Mucosa of stomach (tissue), 1 donor: ENCODE results near the gene RYK.

ENCODE experiments used
- H3K27me3 ChIP-seq: one replicate; pipeline ENCODE4 v1.7.0; 2013; ENCODE audit warnings: mild to moderate bottlenecking, low read length; ENCODE audit not compliant: control insufficient read depth, insufficient read depth
- H3K36me3 ChIP-seq: one replicate; pipeline ENCODE4 v1.7.0; 2013; ENCODE audit warnings: low read length; ENCODE audit not compliant: control insufficient read depth, insufficient read depth
- H3K4me1 ChIP-seq: one replicate; pipeline ENCODE4 v1.7.0; 2013; ENCODE audit warnings: mild to moderate bottlenecking, low read length; ENCODE audit not compliant: control insufficient read depth, insufficient read depth
- H3K4me3 ChIP-seq: one replicate; pipeline ENCODE4 v1.7.0; 2013; ENCODE audit warnings: low read length
- H3K9ac ChIP-seq: one replicate; pipeline ENCODE4 v1.7.0; 2013; ENCODE audit warnings: mild to moderate bottlenecking, low read length, moderate library complexity
- H3K9me3 ChIP-seq: one replicate; pipeline ENCODE4 v1.7.0; 2013; ENCODE audit warnings: mild to moderate bottlenecking, low read length, moderate library complexity; ENCODE audit not compliant: control insufficient read depth
- donor health status: Pancreatic carcinoma.

Gene RYK

DNA sequence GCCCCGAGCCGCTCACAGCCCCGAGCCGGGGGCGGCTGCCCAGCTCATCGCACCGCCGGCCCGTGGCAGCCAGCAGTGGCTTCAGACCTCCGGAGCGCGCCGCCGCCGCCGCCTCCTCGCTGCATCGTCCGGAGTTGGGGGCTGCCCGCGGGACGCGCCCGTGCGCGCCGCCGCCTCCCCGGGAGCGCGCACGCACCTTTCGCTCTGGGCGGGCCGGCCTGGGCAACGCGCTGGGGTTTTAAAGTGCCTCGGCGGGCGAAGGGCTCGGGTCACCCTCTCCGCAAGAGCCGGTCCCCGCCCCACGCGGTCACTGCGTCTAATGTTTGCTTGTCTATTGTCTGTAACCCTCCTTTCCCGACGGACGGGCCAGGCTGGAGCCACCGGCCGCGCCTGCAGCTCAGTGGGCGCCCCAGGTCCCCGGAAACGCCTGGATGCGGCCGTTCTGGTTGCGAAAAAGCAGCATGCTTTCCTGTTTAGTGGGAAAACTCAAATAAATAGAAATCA lies at the start of gene RYK:
RYK (minus strand) TSS at position 143 of the 504 bp plus-strand sequence. CDS start 205 bp downstream, outside the sequence.
- peaks cover 4% of the 10 kb centered on the region for H3K27me3 ChIP-seq
- no peaks in the 10 kb centered on the region for H3K36me3 ChIP-seq
- H3K4me3 ChIP-seq = peak within 1 kb of the TSS; percentile 43
- H3K4me1 ChIP-seq = peaks cover 3% of the 10 kb centered on the region
- no peaks in the 10 kb centered on the region for H3K9me3 ChIP-seq
- H3K9ac ChIP-seq = peak within 1 kb of the TSS; percentile 77

GRCh38 chr3:134299888-134300206 lies 49.2 kb upstream of the RYK start:
- H3K27me3 ChIP-seq = no peaks in the 10 kb centered on the region
- peaks cover 9% of the 10 kb centered on the region for H3K4me1 ChIP-seq
- no peaks in the 10 kb centered on the region for H3K36me3 ChIP-seq
- no peak overlapping the region for H3K9ac ChIP-seq
- no peaks in the 10 kb centered on the region for H3K9me3 ChIP-seq
- H3K4me3 ChIP-seq = no peak overlapping the region

GRCh38 chr3:134299185-134299887 lies 48.7 kb upstream of the RYK start:
- Histone ChIP-seq H3K27me3 (no peaks in the 10 kb centered on the region), H3K4me1 (peaks cover 9% of the 10 kb centered on the region), H3K9me3 (no peaks in the 10 kb centered on the region), H3K4me3 (no peak overlapping the region), H3K9ac (no peak overlapping the region), H3K36me3 (no peaks in the 10 kb centered on the region)

DNA sequence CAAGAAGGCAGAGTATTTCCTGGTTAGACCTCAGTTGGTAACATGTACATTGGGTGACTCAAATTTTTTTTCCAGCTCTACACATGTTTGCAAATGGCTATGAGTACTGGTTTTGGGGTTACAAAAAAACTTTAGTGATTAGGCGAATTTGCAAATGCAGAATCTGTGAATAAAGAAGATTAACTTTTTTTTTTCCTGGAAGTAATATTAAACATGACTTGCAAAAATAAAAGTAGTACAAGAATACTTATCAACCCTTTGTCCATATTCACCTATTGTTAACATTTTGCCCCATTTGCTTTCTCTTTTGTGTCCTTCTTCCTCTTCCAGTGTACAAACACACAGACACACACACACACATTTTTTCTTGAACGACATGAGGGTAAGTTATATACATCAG lies 47.6 kb upstream of the RYK start:
- H3K9ac ChIP-seq = no peak overlapping the region
- H3K4me1 ChIP-seq = peaks cover 9% of the 10 kb centered on the region
- no peaks in the 10 kb centered on the region for H3K27me3 ChIP-seq
- no peaks in the 10 kb centered on the region for H3K9me3 ChIP-seq
- no peak overlapping the region for H3K4me3 ChIP-seq
- H3K36me3 ChIP-seq = no peaks in the 10 kb centered on the region

- no peaks in the 10 kb centered on the region for H3K27me3 ChIP-seq
- peaks cover 9% of the 10 kb centered on the region for H3K4me1 ChIP-seq
- no peak overlapping the region for H3K9ac ChIP-seq
- no peaks in the 10 kb centered on the region for H3K36me3 ChIP-seq
- H3K9me3 ChIP-seq = no peaks in the 10 kb centered on the region
- no peak overlapping the region for H3K4me3 ChIP-seq
Observed at GRCh38 chr3:134296616-134297015, 46.0 kb upstream of the RYK start.

DNA sequence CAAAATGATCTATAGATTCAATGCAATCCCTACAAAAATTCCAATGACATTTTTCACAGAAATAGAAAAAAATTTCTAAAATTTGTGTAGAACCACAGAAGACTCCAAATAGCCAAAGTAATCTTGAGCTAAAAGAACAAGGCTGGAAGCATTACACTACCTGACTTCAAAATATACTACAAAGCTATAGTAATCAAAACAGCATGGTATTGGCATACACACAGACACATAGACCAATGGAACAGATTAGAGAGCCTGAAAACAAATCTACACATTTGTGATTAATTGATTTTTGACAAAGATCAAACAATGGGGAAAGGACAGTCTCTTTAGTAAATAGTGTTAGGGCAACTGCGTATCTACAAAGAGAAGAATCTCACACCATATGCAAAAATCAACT lies 45.3 kb upstream of the RYK start:
- Histone ChIP-seq H3K36me3 (no peaks in the 10 kb centered on the region), H3K27me3 (no peaks in the 10 kb centered on the region), H3K9me3 (no peaks in the 10 kb centered on the region), H3K4me1 (peaks cover 9% of the 10 kb centered on the region), H3K4me3 (no peak overlapping the region), H3K9ac (no peak overlapping the region)

DNA sequence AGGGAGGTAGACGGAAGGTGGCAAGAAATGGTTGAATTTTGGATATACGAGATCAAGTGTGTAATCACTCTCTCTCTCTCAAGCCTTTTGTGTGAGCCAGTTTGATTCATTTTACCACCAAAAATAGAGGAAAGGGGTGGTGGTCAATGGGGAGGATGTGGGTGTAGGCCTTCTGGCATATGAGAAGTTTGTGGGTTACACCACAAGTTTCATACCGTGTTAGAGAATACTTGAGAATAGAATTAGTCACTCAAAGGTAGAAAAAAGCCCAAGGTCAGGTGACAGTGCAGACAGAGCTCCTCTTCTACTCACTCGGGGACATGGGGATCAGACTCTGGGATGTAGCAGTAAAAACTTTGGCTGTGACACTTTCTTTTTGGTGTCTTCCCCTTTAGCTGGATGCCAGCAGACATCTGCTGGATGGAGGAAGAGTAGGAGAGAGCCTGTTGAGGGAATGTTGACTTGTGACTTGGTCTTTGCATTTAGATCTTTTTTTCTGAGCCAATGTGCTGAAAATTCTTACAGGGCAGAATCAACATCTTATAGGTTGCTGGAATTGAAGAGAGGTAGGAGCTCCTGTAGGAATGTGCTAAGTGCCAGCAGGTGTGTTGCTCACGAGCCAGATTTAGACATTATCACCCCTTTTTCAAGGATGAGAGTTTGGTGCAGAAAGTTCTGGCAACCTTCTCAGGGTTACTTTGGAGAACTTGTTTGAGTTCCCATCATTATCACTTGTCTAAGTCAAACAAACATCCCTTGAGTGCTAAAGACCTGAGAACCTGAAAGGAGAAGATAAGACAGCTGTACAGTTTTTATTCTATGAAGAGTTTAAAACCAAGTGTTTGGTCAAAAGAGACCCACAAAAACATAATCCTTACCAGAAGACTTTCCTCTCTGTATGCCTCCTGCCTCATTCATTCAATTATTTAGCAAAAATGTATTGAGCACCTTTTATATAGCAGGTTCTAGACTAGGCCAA lies 43.9 kb upstream of the RYK start:
- Histone ChIP-seq H3K9ac (no peak overlapping the region), H3K9me3 (no peaks in the 10 kb centered on the region), H3K27me3 (no peaks in the 10 kb centered on the region), H3K4me1 (peaks cover 7% of the 10 kb centered on the region), H3K4me3 (no peak overlapping the region), H3K36me3 (no peaks in the 10 kb centered on the region)

- Histone ChIP-seq H3K36me3 (no peaks in the 10 kb centered on the region), H3K4me3 (no peak overlapping the region), H3K9ac (no peak overlapping the region), H3K9me3 (no peaks in the 10 kb centered on the region), H3K4me1 (no peaks in the 10 kb centered on the region), H3K27me3 (no peaks in the 10 kb centered on the region)
Observed at GRCh38 chr3:134291319-134292254, 40.9 kb upstream of the RYK start.

DNA sequence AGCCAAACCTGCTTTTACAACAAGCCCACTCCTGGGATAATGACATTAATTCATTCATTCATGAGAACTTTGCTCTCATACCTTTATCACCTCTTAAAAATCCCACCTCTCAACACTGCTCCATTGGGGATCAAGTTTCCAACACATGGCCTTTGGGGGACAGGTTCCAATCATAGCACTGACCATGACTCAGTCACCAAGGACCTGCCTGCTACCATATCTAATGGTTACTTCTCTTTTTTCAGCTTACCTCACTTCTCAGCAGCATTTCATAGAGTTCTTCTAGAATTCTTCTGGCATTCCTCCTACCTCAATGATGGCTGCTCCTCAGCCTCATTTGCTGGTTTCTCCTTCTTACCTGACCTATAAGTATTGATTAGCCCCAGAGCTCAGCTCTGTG lies 36.9 kb upstream of the RYK start:
- no peaks in the 10 kb centered on the region for H3K36me3 ChIP-seq
- no peak overlapping the region for H3K9ac ChIP-seq

GRCh38 chr3:134284438-134284837 lies 33.8 kb upstream of the RYK start:
- H3K4me1 ChIP-seq = no peaks in the 10 kb centered on the region
- no peaks in the 10 kb centered on the region for H3K36me3 ChIP-seq
- no peak overlapping the region for H3K9ac ChIP-seq
- no peaks in the 10 kb centered on the region for H3K9me3 ChIP-seq
- H3K27me3 ChIP-seq = no peaks in the 10 kb centered on the region
- H3K4me3 ChIP-seq = no peak overlapping the region

More for the DNA sequence above, 36.9 kb upstream of the RYK start:
- Histone ChIP-seq H3K9me3 (no peaks in the 10 kb centered on the region), H3K27me3 (no peaks in the 10 kb centered on the region), H3K4me1 (no peaks in the 10 kb centered on the region), H3K4me3 (no peak overlapping the region)

DNA sequence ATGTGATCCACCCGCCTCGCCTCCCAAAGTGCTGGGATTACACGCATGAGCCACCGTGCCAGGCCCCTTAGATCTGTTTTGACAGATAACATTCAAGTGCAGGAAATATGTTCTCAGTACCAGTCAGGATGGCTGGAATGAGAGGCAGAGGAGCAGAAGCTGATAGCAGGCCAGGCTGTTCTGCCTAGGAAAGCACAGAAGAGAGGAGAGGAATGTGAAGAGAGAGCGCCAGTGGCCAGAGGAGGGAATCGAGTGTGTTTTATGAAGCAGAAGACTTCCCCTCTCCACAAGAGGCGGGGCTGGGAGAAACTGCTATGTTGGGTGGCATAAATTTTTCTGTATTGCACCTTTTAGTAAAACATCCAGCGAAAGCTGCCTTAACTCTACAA lies 32.0 kb upstream of the RYK start:
- Histone ChIP-seq H3K27me3 (no peaks in the 10 kb centered on the region), H3K36me3 (no peaks in the 10 kb centered on the region), H3K4me3 (no peak overlapping the region), H3K4me1 (no peaks in the 10 kb centered on the region), H3K9ac (no peak overlapping the region), H3K9me3 (no peaks in the 10 kb centered on the region)
